Ramos (cell line): ENCODE results near the gene SH3PXD2B.
"Not testable (repeated sequence)": the region's sequence is repeated elsewhere in the genome, so short reads cannot be mapped to it uniquely, and the experiment has no call there.

ENCODE experiments used
- in situ Hi-C: fragments of 300-500 bp; cut with MboI; formaldehyde crosslinking; loops from one replicate; pipeline ENCODE4 v1.14.3; 2022; ENCODE audit warnings: low sequenced_read_pairs; ENCODE audit not compliant: unreplicated experiment

The SH3PXD2B gene

GRCh38 chr5:172380987-172381643 is 73.2 kb downstream of the SH3PXD2B start:
- in situ Hi-C loops: no loop called here

DNA sequence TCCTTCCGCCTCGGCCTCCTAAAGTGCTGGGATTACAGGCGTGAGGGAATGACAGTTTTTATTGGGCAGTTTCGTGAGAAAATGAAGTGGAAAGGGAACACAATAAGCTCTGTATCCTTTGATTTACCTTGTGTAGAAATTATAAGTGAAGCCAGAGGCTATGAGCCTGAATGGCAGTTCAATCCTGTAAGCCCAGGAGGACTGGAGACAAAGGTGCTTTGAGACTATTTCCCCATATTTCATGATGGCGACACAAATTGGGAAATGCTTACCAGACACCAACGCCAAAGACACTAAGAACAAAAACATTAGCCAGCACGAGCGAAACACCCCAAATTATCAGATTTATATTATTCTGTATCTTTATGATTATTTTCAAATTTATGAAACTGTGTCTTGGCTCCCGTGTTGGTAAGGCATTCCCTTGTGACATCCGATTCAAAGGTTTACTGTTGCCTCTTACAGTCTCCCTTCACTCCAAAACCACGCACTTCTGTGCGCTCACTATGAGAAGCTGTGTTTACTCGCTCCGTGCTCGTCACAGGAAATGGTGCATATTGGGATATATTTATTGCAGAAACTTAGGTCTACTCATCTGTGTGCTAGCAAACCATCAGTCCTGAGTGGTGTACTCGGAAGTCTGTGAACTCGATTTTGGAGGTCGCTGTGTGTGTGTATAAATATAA is 73.9 kb downstream of the SH3PXD2B start:
- in situ Hi-C loops: no loop called here

- in situ Hi-C loops: no loop called here
Measured at GRCh38 chr5:172379481-172379880, 74.8 kb downstream of the SH3PXD2B start.

DNA sequence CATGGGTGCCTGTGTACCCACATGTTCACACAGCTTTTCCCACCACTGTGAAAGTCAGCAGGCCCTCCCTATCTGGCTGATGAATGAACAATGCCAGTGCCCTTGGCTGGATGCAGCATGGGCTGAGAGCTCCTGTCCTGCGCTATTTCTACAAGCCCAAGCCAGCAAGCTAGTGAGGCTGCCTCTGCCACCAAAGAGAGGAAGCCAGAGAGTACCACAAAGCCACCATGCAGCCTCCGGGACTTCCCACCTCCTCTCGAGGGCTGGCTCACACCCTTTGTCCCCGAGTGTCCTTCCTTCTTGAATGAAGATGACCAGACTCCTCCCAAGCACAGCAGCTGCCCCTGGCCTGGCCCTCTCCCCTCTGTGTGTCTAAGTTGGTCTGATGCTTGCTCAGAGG is 76.5 kb downstream of the SH3PXD2B start:
- in situ Hi-C loops: no loop called here

DNA sequence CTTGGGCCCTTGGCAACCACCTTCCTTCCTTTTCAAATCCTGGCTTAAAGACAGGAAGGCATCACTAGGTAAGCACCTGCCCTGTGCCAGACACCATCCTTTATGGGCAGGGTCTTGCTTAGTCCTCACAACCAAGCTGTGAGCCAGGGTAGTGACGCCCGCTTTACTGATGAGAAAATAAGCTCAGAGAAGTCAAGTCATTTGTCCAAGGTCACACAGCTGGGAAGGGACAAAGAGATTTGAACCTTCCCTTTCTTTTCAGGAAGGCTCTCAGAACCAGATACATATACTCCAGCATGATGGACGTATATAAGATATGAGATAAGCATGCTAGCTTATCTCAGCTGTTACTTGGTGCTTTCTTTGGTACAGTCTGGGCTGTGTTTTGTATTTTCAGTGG is 76.9 kb downstream of the SH3PXD2B start:
- in situ Hi-C loops: no loop called here

DNA sequence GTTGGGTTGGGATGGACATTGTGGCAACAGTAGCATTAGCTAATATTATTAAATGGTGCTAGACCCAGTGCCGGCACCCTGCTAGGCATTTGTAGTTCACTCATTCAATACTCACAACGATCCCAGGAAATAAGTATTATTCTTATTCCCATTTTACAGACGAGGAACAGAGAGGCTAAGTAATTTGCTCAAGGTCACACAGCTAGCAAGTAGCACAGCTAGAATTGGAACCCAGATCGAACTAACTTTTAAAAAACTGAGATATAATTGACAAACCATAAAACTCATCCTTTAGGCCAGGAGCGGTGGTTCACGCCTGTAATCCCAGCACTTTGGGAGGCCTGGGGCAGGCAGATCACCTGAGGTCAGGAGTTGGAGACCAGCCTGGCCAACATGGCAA is 79.5 kb downstream of the SH3PXD2B start:
- in situ Hi-C loops: no loop called here

- in situ Hi-C loops: no loop called here
Measured at GRCh38 chr5:172373680-172374079, 80.6 kb downstream of the SH3PXD2B start.

DNA sequence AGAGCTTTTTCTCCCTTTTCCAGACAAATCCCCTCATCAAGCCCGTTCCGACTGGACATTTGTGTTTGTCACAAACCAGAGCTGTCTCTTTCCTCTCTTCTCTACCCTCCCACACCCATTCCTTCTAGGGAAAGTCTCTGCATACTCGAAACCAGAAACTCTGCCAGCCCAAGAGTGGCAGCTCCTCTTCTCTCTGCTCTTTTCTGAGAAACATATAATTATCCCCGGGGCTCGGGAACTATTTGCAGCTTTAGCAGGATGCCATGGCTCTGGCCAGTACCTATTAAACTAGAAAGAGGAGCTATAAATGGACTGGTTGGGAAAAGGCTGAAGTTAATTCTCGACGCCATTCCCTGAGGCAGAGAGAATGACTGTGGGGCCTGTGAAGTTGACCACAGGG is 82.6 kb downstream of the SH3PXD2B start:
- in situ Hi-C loops: no loop called here

DNA sequence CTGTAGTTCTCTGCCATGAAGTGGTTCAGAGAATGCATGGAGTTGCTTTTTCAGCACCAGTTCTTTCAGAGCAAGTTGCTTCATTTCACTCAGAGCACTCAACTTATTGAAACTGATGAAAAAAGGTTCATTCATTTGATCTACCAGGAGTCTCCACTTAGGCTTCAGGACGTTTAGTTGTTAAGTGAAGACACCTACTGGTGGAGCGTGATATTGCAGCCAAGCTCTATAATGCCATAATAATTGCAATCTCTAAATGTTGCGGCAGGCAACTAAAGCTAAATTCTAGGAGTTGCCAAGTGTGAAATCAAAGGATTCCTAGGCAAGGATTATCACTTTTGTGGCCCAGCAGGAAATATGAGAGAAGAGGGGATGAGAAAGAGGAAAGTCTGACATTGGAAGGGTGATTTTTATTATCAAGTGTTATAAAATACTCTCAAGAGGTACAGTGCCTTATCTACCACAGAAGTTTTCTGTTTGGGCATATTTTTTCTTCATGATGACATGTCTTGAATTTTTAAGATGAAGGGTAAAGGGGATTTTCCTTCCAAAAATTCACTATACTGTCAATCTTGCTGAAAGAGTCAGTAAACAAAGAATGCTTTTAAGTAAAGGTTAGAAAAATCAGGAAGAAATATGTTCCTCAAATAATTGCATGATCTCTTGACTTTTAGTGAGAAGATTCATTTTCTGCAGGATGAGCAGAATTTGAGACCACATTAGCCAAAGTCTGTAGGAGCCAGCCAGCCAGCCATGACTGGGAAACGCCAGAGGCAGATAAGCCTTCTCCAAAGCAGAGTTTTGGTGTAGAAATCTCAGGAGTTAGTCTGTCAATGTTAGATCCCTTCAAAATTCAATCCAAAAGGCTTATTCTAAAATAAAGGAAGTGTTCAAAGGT is 83.4 kb downstream of the SH3PXD2B start:
- in situ Hi-C loops: no loop called here

DNA sequence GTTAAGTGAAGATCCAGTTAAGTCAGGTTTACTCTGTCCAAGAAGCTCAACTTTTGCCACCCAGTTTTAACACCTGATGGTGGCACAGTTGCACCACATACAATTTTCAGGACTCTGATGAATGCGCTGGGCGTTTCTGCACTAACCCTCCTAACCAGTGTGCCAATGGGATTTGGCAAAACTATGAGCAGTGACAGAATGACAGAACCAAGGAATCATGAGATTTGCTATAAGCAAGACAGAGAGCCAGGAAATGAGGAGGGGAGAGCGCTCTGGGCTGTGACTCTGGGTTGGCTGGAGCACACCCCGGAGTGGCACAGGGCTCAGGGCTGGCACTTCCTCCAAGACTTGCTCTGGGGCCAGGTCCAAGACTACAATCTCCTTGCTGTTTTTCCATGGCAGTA is 84.1 kb downstream of the SH3PXD2B start:
- in situ Hi-C loops: no loop called here

DNA sequence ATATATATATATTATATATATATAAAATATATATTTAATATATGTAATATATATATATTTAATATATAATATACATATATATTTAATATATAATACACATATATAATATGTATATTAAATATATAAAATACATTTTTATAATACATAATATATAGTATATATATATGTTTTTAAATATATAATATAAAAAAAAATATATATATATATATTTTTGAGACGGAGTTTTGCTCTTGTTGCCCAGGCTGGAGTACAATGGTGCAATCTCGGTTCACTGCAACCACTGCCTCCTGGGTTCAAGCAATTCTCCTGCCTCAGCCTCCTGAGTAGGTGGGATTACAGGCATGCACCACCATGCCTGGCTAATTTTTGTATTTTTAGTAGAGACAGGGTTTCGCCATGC is 85.6 kb downstream of the SH3PXD2B start:
- in situ Hi-C loops: not testable (repeated sequence)

GRCh38 chr5:172365948-172366608 is 88.2 kb downstream of the SH3PXD2B start:
- in situ Hi-C loops: no loop called here

GRCh38 chr5:172364773-172365172 is 89.6 kb downstream of the SH3PXD2B start:
- in situ Hi-C loops: no loop called here

- in situ Hi-C loops: no loop called here
Measured at GRCh38 chr5:172362755-172363154, 91.6 kb downstream of the SH3PXD2B start.

GRCh38 chr5:172361566-172362238 is 92.6 kb downstream of the SH3PXD2B start:
- in situ Hi-C loops: no loop called here

GRCh38 chr5:172358345-172358744 is 96.0 kb downstream of the SH3PXD2B start:
- in situ Hi-C loops: no loop called here

GRCh38 chr5:172356527-172356926 is 97.8 kb downstream of the SH3PXD2B start:
- in situ Hi-C loops: no loop called here

GRCh38 chr5:172356047-172356446 is 98.3 kb downstream of the SH3PXD2B start:
- in situ Hi-C loops: no loop called here

GRCh38 chr5:172353846-172354245 is 100.5 kb downstream of the SH3PXD2B start:
- in situ Hi-C loops: no loop called here

- in situ Hi-C loops: no loop called here
Measured at GRCh38 chr5:172353271-172353812, 101.0 kb downstream of the SH3PXD2B start.
